Liver (tissue), 9 donors: ENCODE results near the gene EBF3. TPM values are rescaled to one million over a fixed set of nuclear protein-coding genes. Genes with fewer than 3 reads are reported as not detected.

Experiments
- DNase-seq: peaks from one replicate; pipeline ENCODE4 v3.0.0-alpha.2; 2017; ENCODE audit warnings: low spot score
- H3K27ac ChIP-seq, 2 donors: one replicate each; pipeline ENCODE4 v1.7.0; 2013; ENCODE audit warnings: inconsistent platforms in 2 of 2, low read length in 2 of 2, control low read depth in 1 of 2, low read depth in 1 of 2, mild to moderate bottlenecking in 1 of 2
- H3K27me3 ChIP-seq, 4 donors: one replicate each; pipeline versions ENCODE4 v1.6.1 to v1.7.0; 2013; ENCODE audit warnings: low read length in 3 of 4, inconsistent platforms in 1 of 4, mild to moderate bottlenecking in 1 of 4, moderate library complexity in 1 of 4; ENCODE audit not compliant: control insufficient read depth in 4 of 4, insufficient read depth in 4 of 4
- H3K36me3 ChIP-seq, 4 donors: one replicate each; pipeline versions ENCODE4 v1.6.1 to v1.7.0; 2013; ENCODE audit warnings: low read length in 3 of 4, mild to moderate bottlenecking in 3 of 4, low read depth in 1 of 4, moderate library complexity in 1 of 4; ENCODE audit not compliant: control insufficient read depth in 4 of 4, insufficient read depth in 3 of 4
- H3K4me1 ChIP-seq, 4 donors: one replicate each; pipeline versions ENCODE4 v1.6.1 to v1.7.0; 2013; ENCODE audit warnings: low read length in 3 of 4, mild to moderate bottlenecking in 3 of 4, moderate library complexity in 1 of 4; ENCODE audit not compliant: control insufficient read depth in 4 of 4, insufficient read depth in 4 of 4
- H3K4me3 ChIP-seq, 3 donors: one replicate each; pipeline versions ENCODE4 v1.6.1 to v1.7.0; 2013; ENCODE audit warnings: low read length in 3 of 3, control low read depth in 1 of 3, low read depth in 1 of 3, mild to moderate bottlenecking in 1 of 3
- H3K9ac ChIP-seq, 2 donors: one replicate each; pipeline ENCODE4 v1.7.0; 2013; ENCODE audit warnings: low read length in 2 of 2, mild to moderate bottlenecking in 2 of 2, moderate library complexity in 2 of 2, control low read depth in 1 of 2, low read depth in 1 of 2
- H3K9me3 ChIP-seq, 4 donors: one replicate each; pipeline versions ENCODE4 v1.6.1 to v1.7.0; 2013; ENCODE audit warnings: low read length in 3 of 4; ENCODE audit not compliant: control insufficient read depth in 4 of 4
- ATF3 ChIP-seq: IDR thresholded peaks from 2 replicates; pipeline ENCODE4 v1.6.1; 2016; ENCODE audit warnings: antibody characterized with exemption
- EGR1 ChIP-seq, 2 donors: IDR thresholded peaks; 2 replicates each; pipeline ENCODE4 v1.6.1; 2016 to 2018; ENCODE audit warnings: antibody characterized with exemption in 2 of 2, low read depth in 2 of 2
- FOXA1 ChIP-seq: IDR thresholded peaks from 2 replicates; pipeline ENCODE4 v1.6.1; 2016; ENCODE audit warnings: antibody characterized with exemption
- FOXA2 ChIP-seq: IDR thresholded peaks from 2 replicates; pipeline ENCODE4 v1.6.1; 2016; ENCODE audit warnings: antibody characterized with exemption
- GABPA ChIP-seq, 2 donors: IDR thresholded peaks in 1 of 2; conservative IDR thresholded peaks in 1 of 2; 2 replicates each; pipeline ENCODE4 v1.6.1; 2016; ENCODE audit warnings: antibody characterized with exemption in 2 of 2, mild to moderate bottlenecking in 1 of 2, moderate library complexity in 1 of 2
- HNF4A ChIP-seq, 2 donors: conservative IDR thresholded peaks; 2 replicates each; pipeline ENCODE4 v1.6.1; 2016; ENCODE audit warnings: antibody characterized with exemption in 2 of 2, mild to moderate bottlenecking in 2 of 2
- HNF4G ChIP-seq: IDR thresholded peaks from 2 replicates; pipeline ENCODE4 v1.6.1; 2016; ENCODE audit warnings: antibody characterized with exemption
- JUND ChIP-seq, 2 donors: IDR thresholded peaks; 2 replicates each; pipeline ENCODE4 v1.6.1; 2016; ENCODE audit warnings: antibody characterized with exemption in 2 of 2
- NR2F2 ChIP-seq: IDR thresholded peaks from 2 replicates; pipeline ENCODE4 v1.6.1; 2016; ENCODE audit warnings: antibody characterized with exemption
- RAD21 ChIP-seq, 2 donors: IDR thresholded peaks; 2 replicates each; pipeline ENCODE4 v1.6.1; 2016; ENCODE audit warnings: antibody characterized with exemption in 2 of 2, mild to moderate bottlenecking in 2 of 2
- REST ChIP-seq: IDR thresholded peaks from 2 replicates; pipeline ENCODE4 v1.6.1; 2016; ENCODE audit warnings: antibody characterized with exemption, mild to moderate bottlenecking
- RXRA ChIP-seq, 2 donors: IDR thresholded peaks; 2 replicates each; pipeline ENCODE4 v1.6.1; 2017 to 2018; ENCODE audit warnings: antibody characterized with exemption in 2 of 2, mild to moderate bottlenecking in 1 of 2
- SP1 ChIP-seq: IDR thresholded peaks from 2 replicates; pipeline ENCODE4 v1.6.1; 2018; ENCODE audit warnings: antibody characterized with exemption, mild to moderate bottlenecking
- TAF1 ChIP-seq: conservative IDR thresholded peaks from 2 replicates; pipeline ENCODE4 v1.6.1; 2016; ENCODE audit warnings: antibody characterized with exemption, mild to moderate bottlenecking
- YY1 ChIP-seq: IDR thresholded peaks from 2 replicates; pipeline ENCODE4 v1.6.1; 2016; ENCODE audit warnings: antibody characterized with exemption, mild to moderate bottlenecking
- ZBTB33 ChIP-seq: IDR thresholded peaks from 2 replicates; pipeline ENCODE4 v1.6.1; 2016; ENCODE audit warnings: antibody characterized with exemption
- WGBS: extraction: QIAGEN DNeasy Blood & Tissue Kit; methylation state at CpG from one replicate; pipeline ENCODE4 v1.1.7; 2013; 5-methylcytosine and 5-hydroxymethylcytosine counted together
- polyA plus RNA-seq, 2 donors: library from polyadenylated mRNA; stranded (reverse) in 1 of 2; unstranded in 1 of 2; fragments of 200-250 nt in 1 of 2; fragments of >200 nt in 1 of 2; fragmentation: Nextera tagmentation in 1 of 2; extraction: Ambion mirVana in 1 of 2; gene quantifications; one replicate each; pipeline versions ENCODE4 v1.2.1 to v1.2.3, GENCODE V29; 2013 to 2015
- total RNA-seq, 2 donors: library from RNA; depleted of rRNA; stranded (reverse); fragments of >200 nt; gene quantifications; one replicate each; pipeline ENCODE4 v1.2.3, GENCODE V29; 2014
- TF ChIP-seq, protein P1 (sequence below): IDR thresholded peaks from 2 replicates; pipeline ENCODE4 v1.6.1; 2016; ENCODE audit warnings: antibody characterized with exemption
- TF ChIP-seq, protein P2 (sequence below): fragments of 150-350 bp; IDR thresholded peaks from 2 replicates; pipeline ENCODE4 v1.5.1; 2017; ENCODE audit warnings: improper control_type of control experiment, low read depth, low read length; ENCODE audit not compliant: missing input control
- donor health status: healthy.
- donor health status: healthy.
- donor health status: healthy.
- donor health status: healthy.
- donor health status: healthy.

EBF3 gene
- total and polyA plus RNA-seq, 4 donors: 0.02 to 0.08 TPM; not detected in 2

DNA sequence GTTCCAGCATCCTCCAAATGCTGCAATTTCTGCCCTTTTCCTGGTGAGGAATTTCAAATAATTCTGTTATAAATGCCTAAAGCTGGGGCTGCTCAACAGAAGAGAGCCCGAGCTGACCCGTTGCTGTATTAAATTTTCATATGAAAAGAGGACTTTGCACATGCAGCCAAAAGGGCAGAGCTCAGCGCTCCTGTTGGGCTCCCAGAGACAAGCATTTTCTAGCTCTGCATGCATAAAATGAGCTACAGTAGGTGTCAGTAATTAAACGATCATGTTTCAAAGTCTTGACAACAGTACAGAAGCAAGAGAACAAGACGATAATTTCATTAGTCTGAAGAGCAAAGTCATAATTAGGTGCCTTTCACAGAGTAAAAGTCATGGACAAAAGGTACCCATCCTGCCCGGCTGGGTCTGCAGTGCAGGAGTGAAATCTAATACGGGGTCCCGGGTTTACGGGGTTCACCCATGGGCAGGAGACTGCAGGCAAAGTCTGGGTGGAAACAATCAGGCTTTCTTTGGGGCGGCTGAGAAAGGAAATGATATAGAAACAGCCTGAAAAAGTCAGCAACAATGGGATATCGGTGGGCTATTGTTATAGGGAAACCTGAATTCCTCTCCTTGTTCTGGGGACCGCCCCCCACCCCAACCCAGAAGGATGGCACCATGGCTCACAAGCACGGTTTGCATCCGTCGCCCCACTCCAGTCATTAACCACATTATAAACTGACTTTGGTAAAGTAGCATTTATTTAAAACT, 66.0 kb downstream of the EBF3 start:
- H3K9ac ChIP-seq: no peak overlapping the region
- H3K4me1 ChIP-seq: peaks cover 0 to 3% (median 0%) of the 10 kb centered on the region in 4 donors
- peaks cover 0 to 7% (median 4%) of the 10 kb centered on the region in 4 donors for H3K27me3 ChIP-seq
- no peaks in the 10 kb centered on the region for H3K36me3 ChIP-seq
- 52% methylated on average over 15 of the region's 15 CpGs for WGBS
- DNase-seq: no peak
- no peak overlapping the region for H3K4me3 ChIP-seq
- H3K27ac ChIP-seq: no peak overlapping the region
- no peaks in the 10 kb centered on the region for H3K9me3 ChIP-seq
- TF ChIP-seq TAF1: no peak
- TF ChIP-seq JUND (IDR thresholded peaks at IDR 0.05): no peak
- no peak for TF ChIP-seq RAD21 (IDR thresholded peaks at IDR 0.05)
- TF ChIP-seq, protein P1, sequence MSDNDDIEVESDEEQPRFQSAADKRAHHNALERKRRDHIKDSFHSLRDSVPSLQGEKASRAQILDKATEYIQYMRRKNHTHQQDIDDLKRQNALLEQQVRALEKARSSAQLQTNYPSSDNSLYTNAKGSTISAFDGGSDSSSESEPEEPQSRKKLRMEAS: no peak
- no peak for TF ChIP-seq GABPA (IDR thresholded peaks at IDR 0.05 in 1 of 2, conservative IDR thresholded peaks at IDR 0.05 in 1 of 2)
- no peak for TF ChIP-seq SP1
- no peak for TF ChIP-seq ZBTB33
- no peak for TF ChIP-seq RXRA (IDR thresholded peaks at IDR 0.05)
- TF ChIP-seq EGR1 (IDR thresholded peaks at IDR 0.05; ENCODE audit: low read depth in 2 of 2): no peak
- no peak for TF ChIP-seq FOXA1
- TF ChIP-seq ATF3: no peak
- no peak for TF ChIP-seq HNF4A (conservative IDR thresholded peaks at IDR 0.05)
- no peak for TF ChIP-seq HNF4G
- no peak for TF ChIP-seq YY1
- TF ChIP-seq, protein P2, sequence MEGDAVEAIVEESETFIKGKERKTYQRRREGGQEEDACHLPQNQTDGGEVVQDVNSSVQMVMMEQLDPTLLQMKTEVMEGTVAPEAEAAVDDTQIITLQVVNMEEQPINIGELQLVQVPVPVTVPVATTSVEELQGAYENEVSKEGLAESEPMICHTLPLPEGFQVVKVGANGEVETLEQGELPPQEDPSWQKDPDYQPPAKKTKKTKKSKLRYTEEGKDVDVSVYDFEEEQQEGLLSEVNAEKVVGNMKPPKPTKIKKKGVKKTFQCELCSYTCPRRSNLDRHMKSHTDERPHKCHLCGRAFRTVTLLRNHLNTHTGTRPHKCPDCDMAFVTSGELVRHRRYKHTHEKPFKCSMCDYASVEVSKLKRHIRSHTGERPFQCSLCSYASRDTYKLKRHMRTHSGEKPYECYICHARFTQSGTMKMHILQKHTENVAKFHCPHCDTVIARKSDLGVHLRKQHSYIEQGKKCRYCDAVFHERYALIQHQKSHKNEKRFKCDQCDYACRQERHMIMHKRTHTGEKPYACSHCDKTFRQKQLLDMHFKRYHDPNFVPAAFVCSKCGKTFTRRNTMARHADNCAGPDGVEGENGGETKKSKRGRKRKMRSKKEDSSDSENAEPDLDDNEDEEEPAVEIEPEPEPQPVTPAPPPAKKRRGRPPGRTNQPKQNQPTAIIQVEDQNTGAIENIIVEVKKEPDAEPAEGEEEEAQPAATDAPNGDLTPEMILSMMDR: no peak
- no peak for TF ChIP-seq FOXA2
- TF ChIP-seq NR2F2: no peak
- TF ChIP-seq REST: no peak
